Peyer's patch (tissue), 4 donors: ENCODE measurements around the gene PTPN3. TPM values are rescaled to one million over a fixed set of nuclear protein-coding genes. Genes with fewer than 3 reads are reported as not detected.
"Not testable (repeated sequence)": the region's sequence is repeated elsewhere in the genome, so short reads cannot be mapped to it uniquely, and the experiment has no call there.

ENCODE experiments used
- DNase-seq, 3 donors: peaks; one replicate each; pipeline ENCODE4 v3.0.0-alpha.2; 2017 to 2019
- H3K27ac ChIP-seq, 4 donors: fragments of 200-600 bp; sonication (generic); one replicate each; pipeline ENCODE4 v1.5.1; 2016 to 2019
- H3K27me3 ChIP-seq, 2 donors: fragments of 200-600 bp; sonication (generic); one replicate each; pipeline ENCODE4 v1.5.1; 2019
- H3K36me3 ChIP-seq, 3 donors: fragments of 200-600 bp; sonication (generic); one replicate each; pipeline ENCODE4 v1.5.1; 2016 to 2019
- H3K4me1 ChIP-seq, 4 donors: fragments of 200-600 bp; sonication (generic); one replicate each; pipeline ENCODE4 v1.5.1; 2016 to 2019
- H3K4me3 ChIP-seq, 4 donors: fragments of 200-600 bp; sonication (generic); 1 replicate in 3 of 4; 2 replicates in 1 of 4; pipeline ENCODE4 v1.5.1; 2016 to 2019; ENCODE audit warnings: mild to moderate bottlenecking in 1 of 4
- H3K9me3 ChIP-seq, 4 donors: fragments of 200-600 bp; sonication (generic); one replicate each; pipeline ENCODE4 v1.5.1; 2016 to 2019; ENCODE audit warnings: mild to moderate bottlenecking in 1 of 4
- CTCF ChIP-seq, 6 experiments: fragments of 450-650 bp in 4 of 6; fragments of 200-600 bp in 2 of 6; sonication (generic) in 1 of 6; IDR thresholded peaks; one replicate each; pipeline ENCODE4 v1.5.1; 2017 to 2019; ENCODE audit warnings: antibody characterized with exemption in 6 of 6, mild to moderate bottlenecking in 3 of 6, moderate library complexity in 1 of 6
- POLR2A ChIP-seq, 2 donors: fragments of 450-650 bp; IDR thresholded peaks; one replicate each; pipeline ENCODE4 v1.5.1; 2017; ENCODE audit warnings: antibody characterized with exemption in 2 of 2, mild to moderate bottlenecking in 2 of 2, moderate library complexity in 2 of 2
- total RNA-seq, 4 donors: library from RNA; depleted of rRNA; stranded (reverse); fragments of >200 nt; gene quantifications; one replicate each; pipeline ENCODE4 v1.1.0, GENCODE V29; 2016

PTPN3 gene
- total RNA-seq, 4 donors from 2014 or later: 17.3 to 53.6 (median 37.4) TPM

GRCh38 chr9:109351032-109351431 lies 147.1 kb downstream of the PTPN3 start:
- no peak for DNase-seq
- no peak overlapping the region for H3K4me3 ChIP-seq
- TF ChIP-seq CTCF (IDR thresholded peaks at IDR 0.05): no peak
- H3K36me3 ChIP-seq: no peaks in the 10 kb centered on the region
- no peaks in the 10 kb centered on the region for H3K9me3 ChIP-seq
- H3K27me3 ChIP-seq: no peaks in the 10 kb centered on the region
- H3K4me1 ChIP-seq: no peaks in the 10 kb centered on the region
- no peak overlapping the region for H3K27ac ChIP-seq

GRCh38 chr9:109349421-109349846 lies 148.7 kb downstream of the PTPN3 start:
- H3K4me1 ChIP-seq: peaks cover 0 to 7% (median 0%) of the 10 kb centered on the region in 4 donors
- TF ChIP-seq POLR2A (IDR thresholded peaks at IDR 0.05): no peak
- TF ChIP-seq CTCF (IDR thresholded peaks at IDR 0.05): no peak
- H3K9me3 ChIP-seq: no peaks in the 10 kb centered on the region
- H3K27me3 ChIP-seq: no peaks in the 10 kb centered on the region
- no peak for DNase-seq
- no peak overlapping the region for H3K27ac ChIP-seq
- H3K4me3 ChIP-seq: no peak overlapping the region
- no peaks in the 10 kb centered on the region for H3K36me3 ChIP-seq

GRCh38 chr9:109346904-109347303 lies 151.2 kb downstream of the PTPN3 start:
- Histone ChIP-seq H3K4me3 (no peak overlapping the region), H3K4me1 (peaks cover 0 to 25% (median 0%) of the 10 kb centered on the region in 4 donors), H3K27me3 (no peaks in the 10 kb centered on the region), H3K36me3 (no peaks in the 10 kb centered on the region), H3K9me3 (no peaks in the 10 kb centered on the region), H3K27ac (no peak overlapping the region)
- DNase-seq: no peak
- no peak for TF ChIP-seq CTCF (IDR thresholded peaks at IDR 0.05)
- TF ChIP-seq POLR2A (IDR thresholded peaks at IDR 0.05): no peak

- Histone ChIP-seq H3K27me3 (no peaks in the 10 kb centered on the region), H3K27ac (peak overlapping the region in 2 of 4 donors; percentile 68 to 72), H3K36me3 (no peaks in the 10 kb centered on the region), H3K4me1 (peaks cover 0 to 25% (median 0%) of the 10 kb centered on the region in 4 donors), H3K4me3 (no peak overlapping the region), H3K9me3 (no peaks in the 10 kb centered on the region)
- no peak for TF ChIP-seq CTCF (IDR thresholded peaks at IDR 0.05)
- TF ChIP-seq POLR2A (IDR thresholded peaks at IDR 0.05): no peak
- no peak for DNase-seq
These were observed 153.2 kb downstream of the PTPN3 start for GRCh38 chr9:109344866-109345265.

- peak in 2 of 3 donors; percentile 63 to 79 for DNase-seq
- TF ChIP-seq CTCF (IDR thresholded peaks at IDR 0.05) (peak in 3 of 6 experiments; percentile 35 to 55 (median 45)), POLR2A (IDR thresholded peaks at IDR 0.05) (no peak)
- H3K27ac ChIP-seq: peak overlapping the region in 1 of 4 donors; percentile 32
These were observed 155.2 kb downstream of the PTPN3 start for GRCh38 chr9:109342878-109343277.

GRCh38 chr9:109341561-109341960 lies 156.5 kb downstream of the PTPN3 start:
- H3K27ac ChIP-seq: no peak overlapping the region
- no peak for DNase-seq

More at GRCh38 chr9:109342878-109343277, 155.2 kb downstream of the PTPN3 start:
- no peak overlapping the region for H3K4me3 ChIP-seq
- no peaks in the 10 kb centered on the region for H3K36me3 ChIP-seq
- H3K9me3 ChIP-seq: no peaks in the 10 kb centered on the region
- H3K4me1 ChIP-seq: peaks cover 0 to 25% (median 0%) of the 10 kb centered on the region in 4 donors
- no peaks in the 10 kb centered on the region for H3K27me3 ChIP-seq

GRCh38 chr9:109340979-109341378 lies 157.1 kb downstream of the PTPN3 start:
- not testable (repeated sequence) for H3K9me3 ChIP-seq, H3K27me3 ChIP-seq, H3K36me3 ChIP-seq, H3K27ac ChIP-seq, DNase-seq, H3K4me3 ChIP-seq
- H3K4me1 ChIP-seq: peaks cover 0 to 25% (median 0%) of the 10 kb centered on the region in 4 donors

More at GRCh38 chr9:109341561-109341960, 156.5 kb downstream of the PTPN3 start:
- no peaks in the 10 kb centered on the region for H3K9me3 ChIP-seq
- no peaks in the 10 kb centered on the region for H3K27me3 ChIP-seq
- H3K4me1 ChIP-seq: peaks cover 0 to 25% (median 0%) of the 10 kb centered on the region in 4 donors
- no peak for TF ChIP-seq CTCF (IDR thresholded peaks at IDR 0.05)
- H3K36me3 ChIP-seq: no peaks in the 10 kb centered on the region
- H3K4me3 ChIP-seq: no peak overlapping the region
